K562 (cell line): Measurements from ENCODE around the gene COMMD4. TPM values are rescaled to one million over a fixed set of nuclear protein-coding genes. Genes with fewer than 3 reads are reported as not detected.

Source experiments
- ARHGAP35 ChIP-seq: fragments of 450-650 bp; IDR thresholded peaks from 2 replicates; pipeline ENCODE4 v1.6.1; 2018; ENCODE audit not compliant: partially characterized antibody
- EZH2 ChIP-seq: IDR thresholded peaks from 2 replicates; pipeline ENCODE4 v1.6.1; 2012; ENCODE audit warnings: low read depth, mild to moderate bottlenecking, inconsistent platforms, low read length, borderline replicate concordance
- FOSL1 ChIP-seq: fragments of 200-800 bp; sonication (Bioruptor generic); conservative IDR thresholded peaks from 2 replicates; pipeline ENCODE4 v1.6.1; 2016; ENCODE audit warnings: missing genetic modification characterization, missing compliant biosample characterization
- HDAC8 ChIP-seq: fragments of 450-650 bp; IDR thresholded peaks from 2 replicates; pipeline ENCODE4 v1.6.1; 2016; ENCODE audit warnings: mild to moderate bottlenecking, missing genetic modification characterization, moderate library complexity, missing compliant biosample characterization
- KDM5B ChIP-seq: fragments of 200-600 bp; sonication (generic); IDR thresholded peaks from 2 replicates; pipeline ENCODE4 v1.6.1; 2012; ENCODE audit warnings: low read depth, mild to moderate bottlenecking, moderate library complexity, low read length, control low read depth, inconsistent platforms; ENCODE audit not compliant: insufficient replicate concordance
- NCOA2 ChIP-seq, 2 experiments: fragments of 450-650 bp; IDR thresholded peaks; 2 replicates each; pipeline ENCODE4 v1.6.1; 2018; ENCODE audit warnings: mild to moderate bottlenecking in 2 of 2, moderate library complexity in 1 of 2; ENCODE audit not compliant: partially characterized antibody in 2 of 2
- NFIC ChIP-seq: fragments of 450-650 bp; IDR thresholded peaks from 2 replicates; pipeline ENCODE4 v1.6.1; 2017; ENCODE audit warnings: mild to moderate bottlenecking, inconsistent platforms
- RAD51 ChIP-seq: fragments of 450-650 bp; IDR thresholded peaks from 2 replicates; pipeline ENCODE4 v1.7.1; 2016; ENCODE audit warnings: low read depth, mild to moderate bottlenecking, borderline replicate concordance
- STAT5B ChIP-seq: fragments of 250-450 bp; sonication (Bioruptor Pico); IDR thresholded peaks from 2 replicates; pipeline ENCODE4 v1.8.0; 2021; ENCODE audit warnings: mild to moderate bottlenecking, inconsistent platforms
- TEAD2 ChIP-seq: fragments of 450-650 bp; IDR thresholded peaks from 2 replicates; pipeline ENCODE4 v1.6.1; 2016; ENCODE audit warnings: missing genetic modification characterization, control low read depth, missing compliant biosample characterization
- TFAM ChIP-seq: fragments of 250-450 bp; sonication (Bioruptor Pico); conservative IDR thresholded peaks from 2 replicates; pipeline ENCODE4 v1.5.0; 2021; ENCODE audit warnings: mild to moderate bottlenecking, moderate library complexity
- ZBTB12 ChIP-seq: fragments of 250-450 bp; sonication (Bioruptor Pico); IDR thresholded peaks from 2 replicates; pipeline ENCODE4 v1.4.0; 2020
- ZNF407 ChIP-seq: fragments of 450-650 bp; IDR thresholded peaks from 2 replicates; pipeline ENCODE4 v1.6.1; 2016; ENCODE audit warnings: low read depth
- ZNF589 ChIP-seq: fragments of 200-800 bp; sonication (Bioruptor generic); IDR thresholded peaks from 2 replicates; pipeline ENCODE4 v1.6.1; 2016; ENCODE audit warnings: low read depth, missing genetic modification characterization, missing compliant biosample characterization
- ZNF696 ChIP-seq: fragments of 250-450 bp; sonication (Bioruptor Pico); conservative IDR thresholded peaks from 2 replicates; pipeline ENCODE4 v1.4.0; 2020; ENCODE audit warnings: mild to moderate bottlenecking, moderate library complexity
- polyA plus RNA-seq, 8 experiments: library from polyadenylated mRNA; depleted of rRNA in 4 of 8; stranded (reverse) in 5 of 8; unstranded in 3 of 8; fragments of >200 nt; fragmentation: Nextera tagmentation in 2 of 8; fragmentation: Illumina TruSeq in 1 of 8; extraction: Ambion mirVana in 2 of 8; extraction: Trizol in 1 of 8; gene quantifications; 2 replicates each; pipeline versions ENCODE4 v1.2.1 to v1.2.3, GENCODE V29; 2011 to 2014; ENCODE audit warnings: inconsistent platforms in 1 of 8, missing spikeins in 1 of 8
- total RNA-seq, 7 experiments: library from RNA; depleted of rRNA in 6 of 7; stranded (reverse); fragments of >200 nt in 6 of 7; fragmentation: Illumina TruSeq in 2 of 7; extraction: Trizol in 2 of 7; gene quantifications; 2 replicates each; pipeline versions ENCODE4 v1.2.1 to v1.2.3, GENCODE V29; 2011 to 2021; ENCODE audit warnings: low replicate concordance in 1 of 7
- TF ChIP-seq, protein P1 (sequence below): IDR thresholded peaks from 2 replicates; pipeline ENCODE4 v1.6.1; 2016; ENCODE audit warnings: missing genetic modification characterization, missing compliant biosample characterization

Gene COMMD4
- total and polyA plus RNA-seq, 9 of the 15 experiments (the other 6 are each of a cell fraction or from before 2014, with no cell fraction given) = 20.4 to 140 (median 63.9) TPM

DNA sequence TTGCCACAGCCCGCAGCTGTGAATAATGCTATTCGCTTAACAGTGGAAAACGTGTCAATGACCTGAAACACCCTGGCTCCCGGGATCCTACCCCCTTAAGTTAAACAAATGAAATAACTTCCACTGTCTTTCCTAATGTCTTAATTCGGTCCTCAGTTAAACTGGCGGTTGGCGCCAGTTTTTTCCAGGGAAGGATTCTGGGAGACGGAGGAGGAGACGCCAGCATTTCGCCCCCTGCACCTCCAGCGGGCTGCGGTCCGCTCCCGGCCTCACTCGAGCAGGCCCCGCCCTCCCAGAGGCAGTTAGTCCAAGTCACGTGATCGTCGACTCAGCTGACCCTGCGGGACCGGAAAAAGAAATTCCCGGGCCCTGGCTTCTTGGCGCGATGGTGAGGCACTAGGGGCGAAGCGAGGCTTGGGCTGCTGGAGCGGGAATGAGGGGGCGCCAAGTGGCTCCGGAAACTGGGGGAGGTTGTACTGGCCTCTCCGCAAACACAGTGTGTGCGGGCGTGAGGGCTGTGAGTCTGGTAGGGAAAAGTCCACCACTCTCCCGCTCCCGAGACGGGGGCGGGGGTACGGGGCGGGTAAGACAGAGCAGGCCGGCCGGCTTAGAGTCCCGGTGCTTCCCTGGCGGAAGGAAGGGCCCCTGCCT is at the start of gene COMMD4 (continued):
- TF ChIP-seq NFIC = no peak
- no peak for TF ChIP-seq EZH2
- TF ChIP-seq TEAD2 = no peak
- peak; percentile 78 for TF ChIP-seq KDM5B
- TF ChIP-seq ZNF589 = 0 out of 2 replicates have a peak, but pooled peaks have one; percentile 32
- TF ChIP-seq ZBTB12 (CRISPR knock-in tag) = no peak
- TF ChIP-seq ZNF407 = no peak
- peak; percentile 100 for TF ChIP-seq RAD51
- no peak for TF ChIP-seq STAT5B (CRISPR knock-in tag)
- no peak for TF ChIP-seq TFAM (CRISPR knock-in tag)
- no peak for TF ChIP-seq ZNF696 (CRISPR knock-in tag)
- TF ChIP-seq HDAC8 (tag) = peak; percentile 42; the same call in 1 of the 2 replicates
- TF ChIP-seq ARHGAP35 = no peak
- no peak for TF ChIP-seq NCOA2 (IDR thresholded peaks at IDR 0.05; ENCODE audit: partially characterized antibody in 2 of 2)
- 0 out of 2 replicates have a peak, but pooled peaks have one; percentile 27 for TF ChIP-seq FOSL1 (tag)
- TF ChIP-seq, protein P1, sequence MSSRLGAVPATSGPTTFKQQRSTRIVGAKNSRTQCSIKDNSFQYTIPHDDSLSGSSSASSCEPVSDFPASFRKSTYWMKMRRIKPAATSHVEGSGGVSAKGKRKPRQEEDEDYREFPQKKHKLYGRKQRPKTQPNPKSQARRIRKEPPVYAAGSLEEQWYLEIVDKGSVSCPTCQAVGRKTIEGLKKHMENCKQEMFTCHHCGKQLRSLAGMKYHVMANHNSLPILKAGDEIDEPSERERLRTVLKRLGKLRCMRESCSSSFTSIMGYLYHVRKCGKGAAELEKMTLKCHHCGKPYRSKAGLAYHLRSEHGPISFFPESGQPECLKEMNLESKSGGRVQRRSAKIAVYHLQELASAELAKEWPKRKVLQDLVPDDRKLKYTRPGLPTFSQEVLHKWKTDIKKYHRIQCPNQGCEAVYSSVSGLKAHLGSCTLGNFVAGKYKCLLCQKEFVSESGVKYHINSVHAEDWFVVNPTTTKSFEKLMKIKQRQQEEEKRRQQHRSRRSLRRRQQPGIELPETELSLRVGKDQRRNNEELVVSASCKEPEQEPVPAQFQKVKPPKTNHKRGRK = no peak
